ENCODE results near the gene REPIN1.

The REPIN1 gene

DNA sequence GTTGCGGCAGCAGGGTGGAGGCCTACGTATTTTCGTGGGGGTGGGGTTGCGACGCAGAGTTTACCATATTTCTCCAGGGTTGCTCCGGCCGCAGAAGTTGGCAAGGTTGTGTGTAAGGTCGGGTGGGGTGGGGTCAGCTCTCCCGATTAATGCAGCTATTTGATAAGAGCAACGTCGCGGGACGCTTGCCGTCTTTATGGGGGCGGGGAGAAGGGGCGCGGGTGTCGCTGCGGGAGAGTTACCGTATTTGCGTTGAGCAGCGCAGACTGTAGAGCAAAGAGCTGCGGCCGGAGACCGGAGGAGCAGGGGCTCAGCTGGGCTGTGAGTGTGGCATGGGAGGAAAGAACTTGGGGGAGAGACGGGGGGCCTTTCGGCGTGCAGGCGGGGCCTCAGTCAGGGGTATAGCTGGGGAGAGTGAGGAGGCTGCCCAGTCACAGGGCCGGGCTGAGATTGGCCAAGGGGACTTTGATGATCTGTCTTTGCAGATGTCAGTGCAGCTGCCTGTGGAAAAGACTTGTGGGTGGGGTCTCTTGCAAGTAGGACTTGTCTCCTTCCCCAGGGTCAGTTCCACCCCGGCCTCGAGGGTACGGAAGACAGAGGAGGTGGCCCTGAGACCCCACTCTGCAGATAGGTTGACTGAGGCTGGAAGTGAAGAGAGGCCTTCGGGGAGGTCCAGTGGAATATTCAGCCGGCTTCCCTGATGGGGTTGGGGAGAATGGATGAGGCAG is 37.1 kb downstream of the REPIN1 start:
- H3K36me3 ChIP-seq (ENCODE audit: insufficient read depth, low read length): peaks cover 33% of the 10 kb centered on the region
- peak overlapping the region; percentile 72 for H2AFZ ChIP-seq (ENCODE audit: low read depth, low read length)
- H3K27ac ChIP-seq (ENCODE audit: low read length): peak overlapping the region; percentile 95
- H3K4me2 ChIP-seq (ENCODE audit: insufficient read depth, low read length): peak overlapping the region; percentile 85
- DNase-seq (no peak), ATAC-seq (ENCODE audit: insufficient read depth, low read depth) (peak; percentile 45)
- TF ChIP-seq, protein P1, sequence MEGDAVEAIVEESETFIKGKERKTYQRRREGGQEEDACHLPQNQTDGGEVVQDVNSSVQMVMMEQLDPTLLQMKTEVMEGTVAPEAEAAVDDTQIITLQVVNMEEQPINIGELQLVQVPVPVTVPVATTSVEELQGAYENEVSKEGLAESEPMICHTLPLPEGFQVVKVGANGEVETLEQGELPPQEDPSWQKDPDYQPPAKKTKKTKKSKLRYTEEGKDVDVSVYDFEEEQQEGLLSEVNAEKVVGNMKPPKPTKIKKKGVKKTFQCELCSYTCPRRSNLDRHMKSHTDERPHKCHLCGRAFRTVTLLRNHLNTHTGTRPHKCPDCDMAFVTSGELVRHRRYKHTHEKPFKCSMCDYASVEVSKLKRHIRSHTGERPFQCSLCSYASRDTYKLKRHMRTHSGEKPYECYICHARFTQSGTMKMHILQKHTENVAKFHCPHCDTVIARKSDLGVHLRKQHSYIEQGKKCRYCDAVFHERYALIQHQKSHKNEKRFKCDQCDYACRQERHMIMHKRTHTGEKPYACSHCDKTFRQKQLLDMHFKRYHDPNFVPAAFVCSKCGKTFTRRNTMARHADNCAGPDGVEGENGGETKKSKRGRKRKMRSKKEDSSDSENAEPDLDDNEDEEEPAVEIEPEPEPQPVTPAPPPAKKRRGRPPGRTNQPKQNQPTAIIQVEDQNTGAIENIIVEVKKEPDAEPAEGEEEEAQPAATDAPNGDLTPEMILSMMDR (IDR thresholded peaks at IDR 0.05; ENCODE audit: borderline replicate concordance, extremely low read depth, low read length, poor library complexity, severe bottlenecking): no peak
- no peak for TF ChIP-seq EZH2 (IDR thresholded peaks at IDR 0.05; ENCODE audit: borderline replicate concordance, low read depth, low read length, severe bottlenecking)
- H3K27me3 ChIP-seq (ENCODE audit: insufficient read depth, low read length, poor library complexity): no peaks in the 10 kb centered on the region
- no peaks in the 10 kb centered on the region; the same call in 1 of the 2 replicates for H4K20me1 ChIP-seq (ENCODE audit: insufficient read depth, low read length)
- peaks cover 71% of the 10 kb centered on the region for H3K79me2 ChIP-seq (ENCODE audit: insufficient read depth, low read length)
- peak overlapping the region; percentile 75 to 83 for H3K4me3 ChIP-seq (ENCODE audit: low read depth in 1 of 2, low read length in 2 of 2)
- peaks cover 59% of the 10 kb centered on the region for H3K4me1 ChIP-seq (ENCODE audit: insufficient read depth, low read length)
- H3K9ac ChIP-seq (ENCODE audit: low read depth, low read length): peak overlapping the region; percentile 99
- no peaks in the 10 kb centered on the region for H3K9me3 ChIP-seq (ENCODE audit: insufficient read depth, low read length, severe bottlenecking)

DNA sequence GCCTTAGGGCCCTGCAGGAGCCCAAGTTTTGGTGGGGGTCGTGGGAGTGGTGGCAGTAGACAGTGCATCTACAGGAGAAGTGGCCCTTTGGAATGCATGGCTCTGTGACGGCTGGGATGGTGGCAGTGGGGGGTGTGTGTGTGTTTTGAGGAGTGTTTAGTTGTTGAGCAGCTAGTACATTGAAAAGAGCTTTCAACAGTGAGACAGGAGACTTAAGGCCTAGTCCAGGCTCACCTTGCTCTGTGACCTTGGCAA is 37.6 kb downstream of the REPIN1 start:
- H2AFZ ChIP-seq (ENCODE audit: low read depth, low read length): peak overlapping the region; percentile 72; the same call in 1 of the 2 replicates

DNA sequence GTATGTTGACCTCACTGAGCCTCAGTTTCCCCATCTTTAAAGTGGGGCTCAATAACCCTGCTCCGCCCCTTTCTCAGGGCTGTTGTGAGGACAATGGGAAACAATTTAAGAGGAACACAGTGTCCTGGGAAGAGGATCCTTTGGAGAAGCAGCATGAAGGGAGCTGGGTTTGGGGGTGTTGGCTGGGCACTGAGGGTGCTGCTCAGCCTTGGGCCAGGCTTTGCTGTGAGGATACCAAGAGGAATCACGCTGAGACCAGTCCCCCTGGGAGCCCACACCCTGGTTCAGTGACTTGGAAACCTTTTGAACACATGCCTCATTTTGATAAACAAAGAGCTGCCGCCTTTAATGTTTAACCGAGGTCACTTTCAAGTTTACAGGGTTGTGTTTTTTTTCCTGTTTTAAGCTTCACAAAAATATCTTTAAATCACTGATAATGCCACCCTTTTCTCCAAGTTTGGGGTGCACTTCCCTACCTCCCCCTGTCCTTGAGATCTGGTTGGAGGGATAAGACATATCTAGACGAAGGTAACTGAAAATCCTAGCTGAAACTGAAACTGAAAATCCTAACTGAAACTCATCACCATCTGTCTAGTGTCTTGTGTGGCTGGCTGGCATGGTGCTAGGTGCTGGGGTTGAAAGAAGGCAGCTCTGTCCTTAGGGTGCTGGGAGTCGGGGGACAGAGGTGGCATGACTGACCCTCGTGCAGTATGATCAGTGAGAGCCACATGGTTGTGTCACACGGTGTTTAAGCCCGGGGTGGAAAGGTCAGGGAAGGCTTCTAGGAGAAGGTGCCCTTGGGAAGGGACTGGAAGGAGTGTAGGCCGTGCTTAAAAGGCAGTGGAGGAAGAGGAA is 38.2 kb downstream of the REPIN1 start:
- H3K4me3 ChIP-seq (ENCODE audit: low read depth in 1 of 2, low read length in 2 of 2): peak overlapping the region; percentile 75 to 83; a peak in 3 of 4 replicates
- peak; percentile 74 for DNase-seq

More for the DNA sequence above, 37.6 kb downstream of the REPIN1 start:
- ATAC-seq (ENCODE audit: insufficient read depth, low read depth): peak; percentile 18
- Histone ChIP-seq H3K36me3 (ENCODE audit: insufficient read depth, low read length) (peaks cover 38% of the 10 kb centered on the region), H3K27ac (ENCODE audit: low read length) (peak overlapping the region; percentile 95), H3K4me3 (ENCODE audit: low read depth in 1 of 2, low read length in 2 of 2) (peak overlapping the region; percentile 75 to 83), H3K9ac (ENCODE audit: low read depth, low read length) (peak overlapping the region; percentile 99), H3K79me2 (ENCODE audit: insufficient read depth, low read length) (peaks cover 71% of the 10 kb centered on the region), H3K9me3 (ENCODE audit: insufficient read depth, low read length, severe bottlenecking) (no peaks in the 10 kb centered on the region), H3K4me2 (ENCODE audit: insufficient read depth, low read length) (peak overlapping the region; percentile 85), H3K4me1 (ENCODE audit: insufficient read depth, low read length) (peaks cover 59% of the 10 kb centered on the region), H3K27me3 (ENCODE audit: insufficient read depth, low read length, poor library complexity) (no peaks in the 10 kb centered on the region), H4K20me1 (ENCODE audit: insufficient read depth, low read length) (no peaks in the 10 kb centered on the region; the same call in 1 of the 2 replicates)
- DNase-seq: peak; percentile 63
- no peak for TF ChIP-seq EZH2 (IDR thresholded peaks at IDR 0.05; ENCODE audit: borderline replicate concordance, low read depth, low read length, severe bottlenecking)
- TF ChIP-seq, protein P1 (IDR thresholded peaks at IDR 0.05; ENCODE audit: borderline replicate concordance, extremely low read depth, low read length, poor library complexity, severe bottlenecking): no peak

More for the DNA sequence above, 38.2 kb downstream of the REPIN1 start:
- Histone ChIP-seq H3K27me3 (ENCODE audit: insufficient read depth, low read length, poor library complexity) (no peaks in the 10 kb centered on the region), H3K27ac (ENCODE audit: low read length) (peak overlapping the region; percentile 95), H3K9me3 (ENCODE audit: insufficient read depth, low read length, severe bottlenecking) (no peaks in the 10 kb centered on the region), H3K4me2 (ENCODE audit: insufficient read depth, low read length) (peak overlapping the region; percentile 85), H2AFZ (ENCODE audit: low read depth, low read length) (peak overlapping the region; percentile 4; the same call in 1 of the 2 replicates), H3K79me2 (ENCODE audit: insufficient read depth, low read length) (peaks cover 71% of the 10 kb centered on the region), H3K9ac (ENCODE audit: low read depth, low read length) (peak overlapping the region; percentile 99), H3K36me3 (ENCODE audit: insufficient read depth, low read length) (peaks cover 43% of the 10 kb centered on the region), H3K4me1 (ENCODE audit: insufficient read depth, low read length) (peaks cover 59% of the 10 kb centered on the region), H4K20me1 (ENCODE audit: insufficient read depth, low read length) (no peaks in the 10 kb centered on the region; the same call in 1 of the 2 replicates)
- peak; percentile 65 for ATAC-seq (ENCODE audit: insufficient read depth, low read depth)
- TF ChIP-seq EZH2 (IDR thresholded peaks at IDR 0.05; ENCODE audit: borderline replicate concordance, low read depth, low read length, severe bottlenecking): no peak
- TF ChIP-seq, protein P1 (IDR thresholded peaks at IDR 0.05; ENCODE audit: borderline replicate concordance, extremely low read depth, low read length, poor library complexity, severe bottlenecking): no peak

All from DND-41 (cell line).